Measurements from ENCODE around the gene USP13.

Gene USP13

DNA sequence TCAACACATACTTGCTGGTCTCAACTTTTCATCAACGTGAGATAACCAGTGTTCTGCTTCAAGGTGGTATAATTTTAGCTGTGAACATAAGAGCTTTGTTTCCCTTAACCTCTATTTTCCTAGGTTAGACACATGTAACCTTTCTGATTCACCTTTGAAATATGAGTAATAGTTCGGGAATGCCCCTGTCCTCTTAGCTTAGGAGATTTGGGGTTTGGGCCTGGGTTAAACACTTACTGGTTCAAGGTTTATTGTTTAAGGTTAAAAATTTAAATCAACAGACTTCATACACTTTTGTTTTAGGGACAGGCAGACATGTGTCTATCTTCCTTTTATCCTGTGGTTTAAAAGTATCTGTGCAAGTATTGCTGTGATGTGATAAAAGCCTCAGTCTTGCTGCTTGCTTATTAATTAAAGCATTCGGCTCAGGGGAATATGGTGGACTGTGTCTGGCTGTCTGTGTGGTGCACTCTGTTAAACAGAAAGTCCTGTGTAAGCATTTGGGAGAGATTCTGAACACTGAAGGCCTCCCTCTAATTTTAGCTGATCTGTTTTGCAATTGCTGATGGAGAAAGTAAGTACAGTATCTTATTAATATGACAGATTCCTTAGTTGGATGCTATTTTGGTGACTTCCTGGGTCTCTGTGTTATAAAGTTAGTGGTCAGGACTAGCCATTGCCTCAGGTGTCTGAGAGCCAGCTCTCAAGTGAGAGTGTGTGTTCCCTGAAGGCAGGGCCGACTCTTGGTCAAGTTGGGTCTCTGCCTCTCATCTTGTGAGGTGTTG lies 81.8 kb downstream of the USP13 start:
- H3K27ac ChIP-seq, result no peak overlapping the region
- TF ChIP-seq CTCF (conservative IDR thresholded peaks at IDR 0.05), result no peak
- no peak for TF ChIP-seq ZFX (IDR thresholded peaks at IDR 0.05)

GRCh38 chr3:179735321-179735720 lies 82.5 kb downstream of the USP13 start:
- TF ChIP-seq ZFX (IDR thresholded peaks at IDR 0.05) (no peak), CTCF (conservative IDR thresholded peaks at IDR 0.05) (no peak)
- H3K27ac ChIP-seq, result no peak overlapping the region

- TF ChIP-seq CTCF (conservative IDR thresholded peaks at IDR 0.05) (no peak), ZFX (IDR thresholded peaks at IDR 0.05) (no peak)
- no peak overlapping the region for H3K27ac ChIP-seq
These were observed 86.2 kb downstream of the USP13 start for GRCh38 chr3:179738998-179739397.

- TF ChIP-seq ZFX (IDR thresholded peaks at IDR 0.05) (no peak), CTCF (conservative IDR thresholded peaks at IDR 0.05) (no peak)
- H3K27ac ChIP-seq, result no peak overlapping the region
These were observed 87.2 kb downstream of the USP13 start for GRCh38 chr3:179739816-179740594.

GRCh38 chr3:179743913-179744312 lies 91.1 kb downstream of the USP13 start:
- TF ChIP-seq ZFX (IDR thresholded peaks at IDR 0.05) (no peak), CTCF (conservative IDR thresholded peaks at IDR 0.05) (no peak)
- no peak overlapping the region for H3K27ac ChIP-seq

GRCh38 chr3:179744667-179745066 lies 91.8 kb downstream of the USP13 start:
- no peak for TF ChIP-seq ZFX (IDR thresholded peaks at IDR 0.05)
- TF ChIP-seq CTCF (conservative IDR thresholded peaks at IDR 0.05), result no peak
- no peak overlapping the region for H3K27ac ChIP-seq

DNA sequence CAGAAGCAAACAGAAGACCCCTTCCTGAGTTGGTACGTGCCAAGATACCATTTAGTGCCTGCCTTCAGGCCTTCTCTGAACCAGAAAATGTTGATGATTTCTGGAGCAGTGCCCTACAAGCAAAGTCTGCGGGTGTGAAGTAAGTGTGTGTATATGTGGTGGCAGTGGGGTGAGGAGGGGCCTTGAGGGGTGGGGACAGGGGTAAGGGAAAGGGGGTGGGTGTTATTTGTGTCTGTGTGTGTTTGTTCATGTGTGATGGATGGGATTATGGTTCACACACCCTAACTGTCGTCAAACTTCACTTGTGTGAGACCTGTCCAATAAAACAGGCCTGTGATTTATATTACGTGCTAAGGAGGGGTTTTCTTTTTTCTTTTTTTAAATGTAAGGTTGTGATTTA lies 92.2 kb downstream of the USP13 start:
- no peak for TF ChIP-seq CTCF (conservative IDR thresholded peaks at IDR 0.05)
- TF ChIP-seq ZFX (IDR thresholded peaks at IDR 0.05), result no peak
- no peak overlapping the region for H3K27ac ChIP-seq
